ENCODE data around the gene DACT2. TPM values are rescaled to one million over a fixed set of nuclear protein-coding genes. Genes with fewer than 3 reads are reported as not detected.

The DACT2 gene
- total and polyA plus RNA-seq, 2 experiments from 2014 or later = 0.32 to 0.71 TPM

DNA sequence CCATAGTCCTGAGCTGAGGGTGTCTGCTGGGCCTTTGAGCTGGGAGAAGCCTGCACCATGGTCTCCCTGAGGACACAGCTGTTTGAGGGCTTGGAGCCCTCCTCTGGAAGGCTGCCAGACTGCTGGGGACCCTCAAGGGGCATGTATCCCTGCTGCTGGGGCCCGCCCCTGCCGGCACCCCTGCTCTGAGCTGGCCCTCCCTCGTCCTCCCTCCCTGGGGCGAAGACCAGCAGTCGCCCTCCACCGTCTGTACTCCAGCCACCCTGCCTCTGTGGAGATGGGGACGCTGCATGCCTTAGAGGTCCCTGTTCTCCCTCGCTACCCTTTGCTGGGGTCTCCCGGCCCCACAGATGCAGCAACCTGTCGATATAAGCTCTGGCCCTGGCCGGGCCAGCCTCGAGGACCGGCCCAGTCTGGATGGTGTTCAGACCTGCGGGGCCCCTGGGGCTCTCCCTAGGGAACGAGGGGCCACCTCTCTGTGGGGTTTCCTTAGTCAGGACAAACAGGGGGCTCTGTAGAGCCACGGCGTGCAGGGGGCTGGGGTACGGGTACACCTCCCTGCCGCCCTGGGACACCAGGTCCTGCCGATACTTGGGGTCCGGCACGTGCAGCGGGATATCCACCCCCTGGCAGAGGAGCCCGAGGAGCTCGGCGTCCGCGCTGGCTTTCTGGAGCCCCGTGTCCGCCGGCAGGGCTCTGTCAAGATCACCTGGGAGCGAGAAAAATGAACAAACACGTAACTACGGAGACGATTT is 11.0 kb downstream of the DACT2 start:
- DNase-seq (ENCODE audit: low read depth in 1 of 2, low spot score in 1 of 2) = no peak
- Histone ChIP-seq H3K36me3 (no peaks in the 10 kb centered on the region), H3K9me3 (ENCODE audit: low read depth) (no peaks in the 10 kb centered on the region), H3K4me1 (ENCODE audit: low read depth) (no peaks in the 10 kb centered on the region), H3K27ac (no peak overlapping the region), H3K4me3 (no peak overlapping the region), H3K27me3 (no peaks in the 10 kb centered on the region)
- TF ChIP-seq, protein P1, sequence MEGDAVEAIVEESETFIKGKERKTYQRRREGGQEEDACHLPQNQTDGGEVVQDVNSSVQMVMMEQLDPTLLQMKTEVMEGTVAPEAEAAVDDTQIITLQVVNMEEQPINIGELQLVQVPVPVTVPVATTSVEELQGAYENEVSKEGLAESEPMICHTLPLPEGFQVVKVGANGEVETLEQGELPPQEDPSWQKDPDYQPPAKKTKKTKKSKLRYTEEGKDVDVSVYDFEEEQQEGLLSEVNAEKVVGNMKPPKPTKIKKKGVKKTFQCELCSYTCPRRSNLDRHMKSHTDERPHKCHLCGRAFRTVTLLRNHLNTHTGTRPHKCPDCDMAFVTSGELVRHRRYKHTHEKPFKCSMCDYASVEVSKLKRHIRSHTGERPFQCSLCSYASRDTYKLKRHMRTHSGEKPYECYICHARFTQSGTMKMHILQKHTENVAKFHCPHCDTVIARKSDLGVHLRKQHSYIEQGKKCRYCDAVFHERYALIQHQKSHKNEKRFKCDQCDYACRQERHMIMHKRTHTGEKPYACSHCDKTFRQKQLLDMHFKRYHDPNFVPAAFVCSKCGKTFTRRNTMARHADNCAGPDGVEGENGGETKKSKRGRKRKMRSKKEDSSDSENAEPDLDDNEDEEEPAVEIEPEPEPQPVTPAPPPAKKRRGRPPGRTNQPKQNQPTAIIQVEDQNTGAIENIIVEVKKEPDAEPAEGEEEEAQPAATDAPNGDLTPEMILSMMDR (IDR thresholded peaks at IDR 0.05; ENCODE audit: low read depth, low read length) = no peak

DNA sequence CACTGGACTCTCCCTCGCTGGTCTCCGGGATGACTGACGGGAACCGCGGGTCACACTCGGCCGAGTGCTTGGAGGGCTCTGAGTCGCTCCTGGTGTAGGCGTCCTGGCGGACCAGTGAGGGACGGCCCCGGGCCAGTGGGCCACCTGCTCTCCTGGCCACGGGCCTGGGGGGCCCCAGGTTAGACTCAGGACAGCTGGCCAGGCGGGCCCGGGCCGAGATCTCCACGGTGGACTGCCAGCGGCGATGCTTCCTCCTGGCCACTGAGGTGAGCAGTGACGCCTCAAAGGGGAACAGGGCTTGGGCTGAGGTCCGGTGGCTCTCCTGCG is 11.9 kb downstream of the DACT2 start:
- H3K9me3 ChIP-seq (ENCODE audit: low read depth) = no peaks in the 10 kb centered on the region
- no peak for DNase-seq (ENCODE audit: low read depth in 1 of 2, low spot score in 1 of 2)
- no peaks in the 10 kb centered on the region for H3K4me1 ChIP-seq (ENCODE audit: low read depth)
- H3K27me3 ChIP-seq = no peaks in the 10 kb centered on the region
- H3K4me3 ChIP-seq = no peak overlapping the region
- TF ChIP-seq, protein P1 (IDR thresholded peaks at IDR 0.05; ENCODE audit: low read depth, low read length) = no peak
- no peaks in the 10 kb centered on the region for H3K36me3 ChIP-seq
- no peak overlapping the region for H3K27ac ChIP-seq

DNA sequence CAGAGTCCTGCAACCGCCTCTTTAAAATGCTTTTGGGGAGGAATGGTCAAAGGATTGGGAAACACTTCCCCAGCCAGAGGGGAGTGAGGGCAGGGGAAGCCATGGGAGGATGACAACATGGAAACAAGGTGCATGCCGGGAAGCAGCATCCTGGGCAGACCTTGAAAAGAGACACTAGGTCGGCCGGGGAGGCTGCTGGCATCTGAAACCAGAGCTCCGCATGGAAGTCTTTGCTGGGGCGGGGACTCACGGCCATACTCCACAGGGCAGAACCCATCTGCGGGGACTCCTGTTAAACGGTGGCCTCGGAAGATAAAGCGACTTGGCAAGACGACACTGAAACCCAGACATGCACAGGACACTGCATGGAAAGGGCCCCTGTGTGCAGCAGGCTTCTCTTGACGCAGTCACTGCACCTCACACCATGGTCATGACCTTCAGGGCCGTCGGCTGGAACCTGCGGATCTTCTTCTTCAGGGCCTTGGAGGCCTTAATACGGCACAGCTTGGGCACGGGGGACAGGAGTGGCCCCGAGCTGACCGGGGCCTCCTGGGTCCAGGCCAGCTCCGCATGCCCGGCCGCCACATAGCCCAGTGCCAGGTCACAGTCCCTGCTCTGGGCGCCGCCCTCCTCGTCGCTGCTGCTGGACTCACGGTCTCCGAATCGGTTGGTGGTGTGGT is 12.4 kb downstream of the DACT2 start:
- H3K4me3 ChIP-seq = no peak overlapping the region
- H3K36me3 ChIP-seq = no peaks in the 10 kb centered on the region
- no peaks in the 10 kb centered on the region for H3K27me3 ChIP-seq
- no peak for DNase-seq (ENCODE audit: low read depth in 1 of 2, low spot score in 1 of 2)
- TF ChIP-seq, protein P1 (IDR thresholded peaks at IDR 0.05; ENCODE audit: low read depth, low read length) = no peak
- no peak overlapping the region for H3K27ac ChIP-seq
- no peaks in the 10 kb centered on the region for H3K9me3 ChIP-seq (ENCODE audit: low read depth)
- H3K4me1 ChIP-seq (ENCODE audit: low read depth) = no peaks in the 10 kb centered on the region

DNA sequence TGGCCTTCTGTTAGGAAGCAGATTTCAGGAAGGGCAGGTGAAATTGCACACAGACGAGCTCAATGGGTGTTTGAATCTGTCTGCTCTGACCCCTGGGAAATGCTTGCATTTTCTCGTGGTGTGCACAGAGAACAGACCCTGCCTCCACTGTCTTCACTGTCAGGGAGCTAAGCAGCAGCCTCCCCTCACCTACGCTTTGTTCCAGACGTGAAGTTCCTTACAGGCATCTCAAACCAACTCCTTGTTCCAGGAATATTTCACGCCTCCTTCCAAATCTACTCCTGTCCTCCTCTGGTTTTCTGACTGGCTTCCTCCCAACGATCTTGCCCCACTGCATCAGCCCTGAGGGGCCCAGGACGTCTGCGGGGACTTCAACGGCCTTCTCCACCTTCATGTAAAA is 13.7 kb downstream of the DACT2 start:
- no peaks in the 10 kb centered on the region for H3K27me3 ChIP-seq
- no peak overlapping the region for H3K27ac ChIP-seq
- H3K4me3 ChIP-seq = no peak overlapping the region
- no peaks in the 10 kb centered on the region for H3K36me3 ChIP-seq
- H3K4me1 ChIP-seq (ENCODE audit: low read depth) = no peaks in the 10 kb centered on the region
- DNase-seq (ENCODE audit: low read depth in 1 of 2, low spot score in 1 of 2) = no peak
- TF ChIP-seq, protein P1 (IDR thresholded peaks at IDR 0.05; ENCODE audit: low read depth, low read length) = no peak
- no peaks in the 10 kb centered on the region for H3K9me3 ChIP-seq (ENCODE audit: low read depth)

DNA sequence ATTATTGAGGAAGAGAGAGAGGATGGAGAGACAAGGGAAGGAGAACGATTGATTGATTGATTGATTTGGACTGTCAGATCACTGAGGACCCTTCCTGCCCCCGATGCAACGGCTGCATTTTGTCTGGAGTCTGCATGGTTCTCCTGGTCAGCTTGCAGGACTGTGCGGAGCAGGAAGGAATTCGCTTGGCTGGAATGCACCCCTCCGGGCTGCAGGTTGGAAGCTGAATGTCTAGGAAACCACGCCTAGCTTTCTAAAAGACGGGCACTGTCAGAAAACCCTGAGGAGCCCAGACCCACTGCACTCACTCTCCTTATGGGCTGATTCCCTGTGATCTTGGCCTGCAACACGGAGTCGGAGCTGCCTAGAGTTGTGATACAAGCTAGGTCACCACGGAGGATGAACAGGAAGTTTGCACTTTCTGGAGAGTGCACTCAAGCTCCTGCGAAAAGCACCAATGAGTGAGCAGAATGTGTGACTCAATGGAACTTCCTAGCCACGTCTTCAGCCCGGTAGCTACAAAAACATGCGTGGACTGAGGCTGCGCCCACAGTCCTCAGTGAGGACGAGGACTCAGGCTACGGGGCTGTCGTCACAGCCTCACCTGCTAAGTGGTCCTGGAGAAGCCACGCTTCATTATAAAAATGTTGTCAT is 14.4 kb downstream of the DACT2 start:
- Histone ChIP-seq H3K36me3 (no peaks in the 10 kb centered on the region), H3K27ac (no peak overlapping the region), H3K4me3 (no peak overlapping the region), H3K27me3 (no peaks in the 10 kb centered on the region), H3K9me3 (ENCODE audit: low read depth) (no peaks in the 10 kb centered on the region), H3K4me1 (ENCODE audit: low read depth) (no peaks in the 10 kb centered on the region)
- no peak for DNase-seq (ENCODE audit: low read depth in 1 of 2, low spot score in 1 of 2)
- TF ChIP-seq, protein P1 (IDR thresholded peaks at IDR 0.05; ENCODE audit: low read depth, low read length) = no peak
